Activated CD4-positive, alpha-beta memory T cell treated with anti-CD3 and anti-CD28 coated beads for 36 hours (primary cell): ENCODE measurements around the gene PLD1. TPM values are rescaled to one million over a fixed set of nuclear protein-coding genes. Genes with fewer than 3 reads are reported as not detected.
"Not testable (repeated sequence)": the region's sequence is repeated elsewhere in the genome, so short reads cannot be mapped to it uniquely, and the experiment has no call there.

ENCODE experiments used
- CTCF ChIA-PET: fragments of 350-600 bp; sonication (Branson Sonifier 250); formaldehyde crosslinking; loops from one replicate; lab custom pipeline; 2021; ENCODE audit warnings: antibody characterized with exemption, inconsistent platforms; lab: Charles Lee
- POLR2A ChIA-PET: fragments of 350-600 bp; sonication (Branson Sonifier 250); formaldehyde crosslinking; loops from one replicate; lab custom pipeline; 2021; ENCODE audit warnings: antibody characterized with exemption; lab: Charles Lee
- DNase-seq: peaks from one replicate; pipeline ENCODE4 v3.0.0-alpha.2; 2020
- H3K27ac Mint-ChIP-seq: one replicate; pipeline ENCODE4 v1.8.0; 2021; ENCODE audit warnings: mixed read lengths
- H3K27me3 Mint-ChIP-seq: one replicate; pipeline ENCODE4 v1.8.0; 2021; ENCODE audit warnings: mixed read lengths
- H3K36me3 Mint-ChIP-seq: one replicate; pipeline ENCODE4 v1.8.0; 2021; ENCODE audit warnings: mixed read lengths
- H3K4me1 Mint-ChIP-seq: one replicate; pipeline ENCODE4 v1.8.0; 2021; ENCODE audit warnings: low read depth, mixed read lengths
- H3K4me3 Mint-ChIP-seq: one replicate; pipeline ENCODE4 v1.8.0; 2021; ENCODE audit warnings: mild to moderate bottlenecking, mixed read lengths
- H3K9me3 Mint-ChIP-seq: one replicate; pipeline ENCODE4 v1.8.0; 2021; ENCODE audit warnings: mixed read lengths
- intact Hi-C: fragments of 100-400 bp; cut with micrococcal nuclease; formaldehyde crosslinking; loops from one replicate; pipeline ENCODE4 v1.15.1; 2023
- total RNA-seq, 2 experiments: library from RNA; stranded (reverse); gene quantifications; one replicate each; pipeline ENCODE4 v1.2.3, GENCODE V29; 2021

PLD1 gene
- total RNA-seq, 2 experiments from 2014 or later = 0.99 to 1.4 TPM

DNA sequence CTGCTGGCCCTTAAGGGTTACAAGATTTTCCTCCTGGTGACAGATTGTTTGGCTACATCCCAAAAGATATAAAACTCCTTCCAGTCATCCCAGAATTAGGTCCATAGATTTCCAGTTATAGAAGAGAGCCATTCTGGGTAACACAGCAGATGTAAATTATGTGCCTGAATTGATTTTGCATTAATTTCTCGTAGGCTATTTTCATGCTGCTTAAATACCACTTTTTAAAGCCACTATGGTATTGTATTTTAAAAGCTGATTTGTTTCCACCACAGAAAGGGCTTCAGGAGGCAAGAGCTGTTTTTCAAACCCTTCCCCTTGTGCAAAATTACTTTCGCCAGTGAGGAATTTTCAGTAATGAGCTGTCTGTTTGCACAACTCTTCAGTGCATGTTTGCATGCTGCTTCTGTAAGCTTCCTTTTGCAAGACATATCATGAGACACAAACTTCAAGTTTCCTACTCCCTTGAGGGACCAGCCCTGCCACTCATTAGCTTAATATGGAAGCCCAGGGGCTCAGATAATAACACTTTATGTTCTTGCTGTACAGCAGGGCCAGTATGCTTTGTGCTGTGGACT is 244.7 kb downstream of the PLD1 start:
- Mint-ChIP-seq H3K36me3 (no peaks in the 10 kb centered on the region), H3K27me3 (peaks cover 4% of the 10 kb centered on the region), H3K4me3 (no peak overlapping the region), H3K9me3 (no peaks in the 10 kb centered on the region), H3K4me1 (peaks cover 22% of the 10 kb centered on the region), H3K27ac (no peak overlapping the region)
- ChIA-PET POLR2A (no interaction called here), CTCF (interaction anchor here (0.7 to 3.2 kb wide), 27 partner anchors 9 to 776 kb away, joined by 3 to 55 read pairs (median 5); no protein-coding TSS in a partner anchor)
- intact Hi-C loops = loop anchor here (1.0 to 5.0 kb wide), 3 partner anchors 207 to 515 kb away; no protein-coding TSS in a partner anchor
- DNase-seq = no peak

DNA sequence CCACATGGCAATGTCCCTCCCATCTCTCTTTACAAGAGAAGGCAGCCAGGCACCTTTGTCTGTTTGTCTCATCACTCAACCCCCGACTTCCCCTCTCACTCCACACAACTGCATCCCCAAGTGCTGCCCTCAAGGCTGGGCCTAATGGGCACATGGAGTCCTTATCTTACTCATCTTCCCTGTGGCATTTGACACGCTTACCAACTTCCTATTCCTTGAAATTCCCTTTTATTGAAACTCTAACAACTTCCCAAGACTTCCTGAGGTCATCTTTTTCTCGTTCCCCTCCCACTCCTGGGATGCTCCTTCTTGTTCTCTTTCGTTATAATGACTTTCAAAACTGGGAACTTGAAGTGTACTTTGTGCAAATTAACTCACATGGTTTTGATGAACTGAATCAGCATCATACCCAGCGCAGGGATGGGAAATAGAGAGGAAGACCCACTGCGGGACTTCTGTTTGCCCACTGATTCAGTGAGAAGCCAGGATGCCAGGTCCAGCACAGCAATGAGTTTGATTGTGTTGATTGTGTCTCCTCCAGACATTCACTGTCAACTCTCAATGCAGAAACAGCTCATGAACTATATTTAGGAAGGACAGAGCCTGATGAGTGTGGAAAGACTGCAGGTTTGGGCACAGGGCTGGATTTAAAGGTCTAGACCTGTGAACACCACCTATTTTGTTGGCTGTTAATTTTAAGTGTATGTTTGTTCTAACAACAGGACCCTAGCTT is 245.4 kb downstream of the PLD1 start:
- Mint-ChIP-seq H3K27me3 (peaks cover 3% of the 10 kb centered on the region), H3K4me3 (no peak overlapping the region), H3K4me1 (peaks cover 22% of the 10 kb centered on the region), H3K36me3 (no peaks in the 10 kb centered on the region), H3K27ac (no peak overlapping the region), H3K9me3 (no peaks in the 10 kb centered on the region)
- ChIA-PET CTCF (interaction anchor here (0.7 to 3.2 kb wide), 15 partner anchors 9 to 776 kb away, joined by 3 to 55 read pairs (median 4); no protein-coding TSS in a partner anchor), POLR2A (no interaction called here)
- intact Hi-C loops = loop anchor here (5.0 kb wide), 2 partner anchors 73 to 207 kb away; no protein-coding TSS in a partner anchor
- DNase-seq = no peak

DNA sequence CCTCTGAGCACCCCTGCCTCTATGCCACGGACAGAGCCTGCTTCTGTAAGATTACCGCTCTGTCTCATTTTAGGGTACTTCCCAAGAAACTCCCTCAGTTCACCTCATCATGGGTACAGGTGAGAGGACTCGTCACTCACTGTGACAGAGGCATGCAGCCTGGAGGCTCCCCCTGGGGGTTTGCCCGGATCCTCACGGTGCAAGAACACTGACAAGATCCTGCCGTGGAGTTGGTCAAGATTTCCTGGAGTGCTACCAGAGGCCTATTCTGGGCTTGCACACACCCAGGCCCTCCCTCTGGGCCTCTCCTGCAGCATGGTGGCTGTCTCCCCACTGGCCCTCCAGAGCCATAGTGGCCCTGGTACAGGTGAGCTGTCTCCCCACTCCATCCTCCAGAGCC is 247.0 kb downstream of the PLD1 start:
- intact Hi-C loops = loop anchor here (2.0 to 5.0 kb wide), 3 partner anchors 71 to 314 kb away; no protein-coding TSS in a partner anchor
- POLR2A ChIA-PET = no interaction called here
- peaks cover 26% of the 10 kb centered on the region for H3K4me1 Mint-ChIP-seq
- H3K4me3 Mint-ChIP-seq = no peak overlapping the region
- no peaks in the 10 kb centered on the region for H3K27me3 Mint-ChIP-seq
- CTCF ChIA-PET = interaction anchor here (0.6 to 1.9 kb wide), 5 partner anchors 374 to 530 kb away, joined by 3 to 6 read pairs (median 3); no protein-coding TSS in a partner anchor
- H3K9me3 Mint-ChIP-seq = no peaks in the 10 kb centered on the region
- peak; percentile 33 for DNase-seq
- no peaks in the 10 kb centered on the region for H3K36me3 Mint-ChIP-seq
- H3K27ac Mint-ChIP-seq = no peak overlapping the region

DNA sequence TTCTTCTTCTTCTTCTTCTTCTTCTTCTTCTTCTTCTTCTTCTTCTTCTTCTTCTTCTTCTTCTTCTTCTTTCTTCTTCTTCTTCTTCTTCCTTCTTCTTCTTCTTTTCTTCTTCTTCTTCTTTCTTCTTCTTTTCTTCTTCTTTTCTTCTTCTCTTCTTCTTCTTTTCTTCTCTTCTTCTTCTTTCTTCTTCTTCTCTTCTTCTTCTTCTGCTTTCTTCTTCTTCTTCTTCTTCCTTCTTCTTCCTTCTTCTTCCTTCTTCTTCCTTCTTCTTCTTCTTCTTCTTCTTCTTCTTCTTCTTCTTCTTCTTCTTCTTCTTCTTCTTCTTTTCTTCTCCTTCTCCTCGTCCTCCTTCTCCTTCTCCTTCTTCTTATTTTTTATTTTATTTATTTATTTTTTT is 247.8 kb downstream of the PLD1 start:
- intact Hi-C loops = loop anchor here (1.0 to 5.0 kb wide), 5 partner anchors 70 to 399 kb away; no protein-coding TSS in a partner anchor
- not testable (repeated sequence) for H3K4me3 Mint-ChIP-seq, H3K27me3 Mint-ChIP-seq

DNA sequence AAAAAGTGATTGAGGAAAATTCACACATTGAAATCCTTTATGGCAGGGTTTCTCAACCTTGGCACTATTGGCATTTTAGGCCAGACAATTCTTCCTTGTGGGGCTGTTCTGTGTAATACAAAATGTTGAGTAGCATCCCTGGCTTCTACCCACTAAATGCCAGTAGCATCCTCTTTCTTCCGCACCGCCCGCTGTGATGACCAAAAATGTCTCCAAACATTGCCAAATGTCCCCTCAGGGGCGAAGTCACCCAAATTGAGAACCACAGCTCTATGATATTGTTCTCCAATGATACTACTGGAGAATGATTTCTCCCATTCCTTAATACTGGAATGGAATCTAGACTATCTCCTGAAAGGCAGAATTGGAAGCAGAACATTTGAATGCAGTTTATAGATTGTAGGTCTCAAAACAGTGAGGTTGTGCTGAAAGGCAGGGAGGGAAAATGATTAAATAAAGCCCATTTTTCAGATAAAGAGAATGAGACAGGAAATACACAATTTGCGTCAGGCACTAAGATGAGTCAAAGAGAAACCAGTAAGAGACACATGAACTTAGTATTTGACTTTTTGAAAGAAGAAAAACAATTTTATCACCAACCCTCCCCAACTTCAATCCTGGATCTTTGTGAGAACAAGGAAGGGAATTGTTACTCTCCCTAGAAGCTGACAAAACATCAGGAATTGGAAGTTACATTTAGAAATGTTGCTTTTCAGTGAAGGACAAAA is 248.5 kb downstream of the PLD1 start:
- ChIA-PET CTCF (interaction anchor here (0.5 to 1.1 kb wide), 3 partner anchors 298 to 396 kb away, joined by 3 to 5 read pairs (median 3); no protein-coding TSS in a partner anchor), POLR2A (no interaction called here)
- intact Hi-C loops = loop anchor here (1.0 to 5.0 kb wide), 5 partner anchors 69 to 398 kb away; no protein-coding TSS in a partner anchor
- no peak for DNase-seq
- Mint-ChIP-seq H3K27ac (peak overlapping the region; percentile 93), H3K36me3 (no peaks in the 10 kb centered on the region), H3K4me1 (peaks cover 26% of the 10 kb centered on the region), H3K4me3 (peak overlapping the region; percentile 36), H3K27me3 (no peaks in the 10 kb centered on the region), H3K9me3 (no peaks in the 10 kb centered on the region)

More for the DNA sequence above, 247.8 kb downstream of the PLD1 start:
- CTCF ChIA-PET = interaction anchor here (1.1 to 1.9 kb wide), 3 partner anchors 392 to 513 kb away, joined by 3 to 6 read pairs (median 5); no protein-coding TSS in a partner anchor
- Mint-ChIP-seq H3K4me1 (peaks cover 26% of the 10 kb centered on the region), H3K27ac (peak overlapping the region; percentile 93)
- H3K9me3 Mint-ChIP-seq, H3K36me3 Mint-ChIP-seq, DNase-seq, POLR2A ChIA-PET: not testable (repeated sequence)

DNA sequence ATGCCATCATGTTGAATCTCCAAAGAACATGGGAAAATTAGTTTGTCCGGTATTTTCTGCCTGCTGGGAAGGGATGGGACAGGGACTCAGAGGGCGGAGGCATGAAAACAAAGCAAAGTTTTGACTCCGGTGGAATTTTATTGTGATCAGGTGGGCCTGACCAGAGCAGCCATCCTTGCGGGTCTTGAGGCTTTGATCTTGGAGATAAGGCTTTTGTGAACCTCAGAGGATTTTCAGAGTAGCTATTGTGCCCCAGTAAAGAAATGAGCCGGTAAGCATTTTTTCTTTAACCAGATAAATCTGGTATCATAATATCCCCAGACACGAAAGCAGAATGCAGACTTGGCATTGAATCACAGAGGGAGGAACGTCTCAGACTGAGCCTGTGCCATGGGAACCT is 250.7 kb downstream of the PLD1 start:
- POLR2A ChIA-PET = no interaction called here
- H3K27ac Mint-ChIP-seq = no peak overlapping the region

DNA sequence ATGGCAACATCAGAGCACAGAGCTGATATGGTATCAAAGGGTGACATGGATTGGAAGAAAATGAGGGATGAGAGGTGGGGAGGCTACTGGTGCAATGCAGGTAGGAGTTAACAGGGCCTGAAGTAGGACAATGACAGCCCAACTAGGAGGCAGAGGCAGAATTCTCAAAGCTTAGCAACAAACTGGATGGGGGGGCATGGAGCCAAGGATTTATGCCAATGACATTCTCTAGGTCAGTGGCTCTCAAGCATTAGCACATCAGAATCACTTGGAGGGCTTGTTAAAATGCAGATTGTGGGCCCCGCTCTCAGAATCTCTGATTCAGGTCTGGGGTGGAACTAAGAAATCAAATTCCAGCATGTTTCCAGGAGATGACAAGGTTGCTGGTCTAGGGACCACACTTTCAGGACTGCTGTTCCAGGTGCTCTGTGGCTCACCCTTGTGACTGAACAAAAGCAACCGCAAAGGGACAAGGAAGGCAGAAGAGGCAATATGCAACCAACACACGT is 252.0 kb downstream of the PLD1 start:
- ChIA-PET CTCF (interaction anchor here (0.7 to 1.2 kb wide), 2 partner anchors 393 to 395 kb away, joined by 3 to 4 read pairs; no protein-coding TSS in a partner anchor), POLR2A (no interaction called here)
- Mint-ChIP-seq H3K36me3 (no peaks in the 10 kb centered on the region), H3K27ac (no peak overlapping the region), H3K27me3 (no peaks in the 10 kb centered on the region), H3K9me3 (no peaks in the 10 kb centered on the region), H3K4me1 (peaks cover 23% of the 10 kb centered on the region), H3K4me3 (no peak overlapping the region)
- no peak for DNase-seq
- intact Hi-C loops = no loop called here

More for the DNA sequence above, 250.7 kb downstream of the PLD1 start:
- no peaks in the 10 kb centered on the region for H3K36me3 Mint-ChIP-seq
- no peaks in the 10 kb centered on the region for H3K9me3 Mint-ChIP-seq
- CTCF ChIA-PET = interaction anchor here (0.6 kb wide), 1 partner anchor 1074 kb away, joined by 3 read pairs; no protein-coding TSS in a partner anchor
- no peak for DNase-seq
- H3K27me3 Mint-ChIP-seq = no peaks in the 10 kb centered on the region
- intact Hi-C loops = no loop called here
- H3K4me3 Mint-ChIP-seq = no peak overlapping the region
- H3K4me1 Mint-ChIP-seq = peaks cover 23% of the 10 kb centered on the region

DNA sequence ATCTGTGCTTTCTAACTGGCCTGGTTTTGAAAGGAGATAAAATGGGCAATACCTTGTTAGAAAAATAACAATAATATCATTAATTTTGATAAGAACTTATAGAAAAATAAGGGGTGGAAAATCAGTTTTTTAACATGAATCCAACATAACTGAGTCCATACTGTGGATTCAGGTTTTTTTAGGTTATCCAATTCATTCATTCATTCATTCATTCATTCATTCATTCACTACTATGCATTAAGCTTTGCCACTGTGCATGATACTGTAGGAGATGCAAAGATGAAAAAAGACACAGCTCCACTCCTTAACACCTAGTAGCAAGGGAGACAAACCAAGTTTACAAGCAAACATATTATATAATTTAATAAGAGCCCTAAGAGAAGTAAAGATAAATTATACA is 253.1 kb downstream of the PLD1 start:
- POLR2A ChIA-PET = no interaction called here
- intact Hi-C loops = no loop called here
- CTCF ChIA-PET = interaction anchor here (1.2 kb wide), 1 partner anchor 394 kb away, joined by 3 read pairs; no protein-coding TSS in a partner anchor

DNA sequence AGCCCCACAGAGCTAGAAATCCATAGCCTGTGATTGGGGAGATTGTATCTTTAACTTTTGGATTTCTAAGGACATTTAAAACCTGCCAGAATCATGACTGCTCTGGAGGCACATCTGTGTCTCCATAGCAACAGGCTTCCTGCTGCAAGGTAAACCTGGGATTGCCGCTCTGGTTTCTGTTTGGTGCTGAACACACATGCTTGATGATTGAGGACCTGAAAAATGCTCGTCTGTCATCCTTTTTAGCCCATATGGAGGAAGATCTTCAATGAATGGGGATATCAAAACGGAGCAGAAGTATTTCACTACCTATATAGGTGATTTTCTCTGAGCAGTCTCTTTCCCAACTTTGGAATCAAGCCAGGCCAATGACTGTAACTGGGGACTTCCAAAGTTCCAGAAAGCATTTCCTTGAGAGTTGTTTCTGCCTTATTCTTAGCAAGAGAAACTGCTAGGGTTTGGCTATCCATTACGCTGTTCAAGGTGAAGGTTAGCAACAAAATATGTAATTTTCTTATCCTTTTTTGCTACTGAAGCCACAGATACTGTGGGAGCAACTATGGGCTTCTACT is 253.6 kb downstream of the PLD1 start:
- Mint-ChIP-seq H3K9me3 (no peaks in the 10 kb centered on the region), H3K4me1 (peaks cover 14% of the 10 kb centered on the region), H3K36me3 (no peaks in the 10 kb centered on the region), H3K27ac (no peak overlapping the region), H3K27me3 (no peaks in the 10 kb centered on the region), H3K4me3 (no peak overlapping the region)
- DNase-seq = no peak
- ChIA-PET POLR2A (no interaction called here), CTCF (interaction anchor here (1.2 kb wide), 1 partner anchor 9 kb away, joined by 4 read pairs; no protein-coding TSS in a partner anchor)
- intact Hi-C loops = no loop called here

More for the DNA sequence above, 253.1 kb downstream of the PLD1 start:
- Mint-ChIP-seq H3K27ac (no peak overlapping the region), H3K4me1 (peaks cover 19% of the 10 kb centered on the region), H3K36me3 (no peaks in the 10 kb centered on the region), H3K4me3 (no peak overlapping the region), H3K27me3 (no peaks in the 10 kb centered on the region), H3K9me3 (no peaks in the 10 kb centered on the region)
- no peak for DNase-seq

DNA sequence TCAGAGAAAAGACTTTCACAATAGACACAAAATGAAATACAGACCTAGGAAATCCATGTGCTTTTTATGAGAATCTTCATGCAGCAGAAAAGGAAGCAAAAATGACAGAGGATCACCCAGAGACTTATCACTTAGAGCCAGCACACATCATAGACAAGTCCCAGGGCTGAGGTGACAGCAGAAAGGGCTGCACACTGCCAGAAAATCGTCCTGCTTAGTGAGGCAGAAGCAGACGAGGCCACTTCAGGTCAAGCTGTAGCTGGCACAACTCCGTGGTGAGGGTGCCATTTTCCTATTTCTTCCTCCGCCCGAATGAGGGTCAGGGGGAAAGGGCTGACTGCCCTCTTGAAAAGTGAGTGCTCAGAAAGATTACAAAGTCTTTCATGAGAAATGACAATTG is 254.1 kb downstream of the PLD1 start:
- Mint-ChIP-seq H3K27me3 (no peaks in the 10 kb centered on the region), H3K27ac (no peak overlapping the region), H3K36me3 (no peaks in the 10 kb centered on the region), H3K4me1 (peaks cover 9% of the 10 kb centered on the region), H3K9me3 (no peaks in the 10 kb centered on the region), H3K4me3 (no peak overlapping the region)
- intact Hi-C loops = no loop called here
- no peak for DNase-seq
- CTCF ChIA-PET = interaction anchor here (1.2 kb wide), 1 partner anchor 9 kb away, joined by 4 read pairs; no protein-coding TSS in a partner anchor
- POLR2A ChIA-PET = no interaction called here

DNA sequence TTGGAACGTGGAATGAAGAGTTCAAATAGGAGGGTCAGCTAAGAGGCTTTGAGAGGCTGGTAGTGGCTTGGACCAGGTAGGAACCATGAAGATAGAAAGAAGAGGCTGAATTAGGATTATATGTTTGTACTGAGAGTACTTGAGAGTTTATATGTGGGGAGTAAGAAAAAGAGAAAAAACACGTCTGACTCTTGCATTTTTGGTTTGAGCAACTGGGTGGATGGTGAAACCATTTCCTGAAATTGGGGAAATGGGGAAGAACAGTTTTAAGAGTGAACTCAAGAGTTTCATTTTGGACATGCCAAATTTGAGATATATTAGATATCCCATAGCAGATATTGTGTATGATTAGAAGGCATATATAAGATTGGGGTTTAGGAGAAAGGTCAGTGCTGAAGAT is 257.2 kb downstream of the PLD1 start:
- Mint-ChIP-seq H3K4me3 (no peak overlapping the region), H3K36me3 (no peaks in the 10 kb centered on the region), H3K9me3 (no peaks in the 10 kb centered on the region), H3K4me1 (peaks cover 2% of the 10 kb centered on the region), H3K27me3 (no peaks in the 10 kb centered on the region), H3K27ac (no peak overlapping the region)
- ChIA-PET CTCF (no interaction called here), POLR2A (no interaction called here)
- intact Hi-C loops = no loop called here
- no peak for DNase-seq
